DMS 273 treated with DMSO at 0.1 percent for 48 hours (cell line): ENCODE results near the gene CCDC92B.
"Not testable (repeated sequence)": the region's sequence is repeated elsewhere in the genome, so short reads cannot be mapped to it uniquely, and the experiment has no call there.

Experiments
- DNase-seq: peaks from one replicate; lab custom pipeline; 2025; lab: John Stamatoyannopoulos, UW

CCDC92B gene

GRCh38 chr17:2689411-2690164, 59.9 kb downstream of the CCDC92B start:
- DNase-seq = no peak

GRCh38 chr17:2688351-2689342, 60.8 kb downstream of the CCDC92B start:
- DNase-seq = no peak

DNA sequence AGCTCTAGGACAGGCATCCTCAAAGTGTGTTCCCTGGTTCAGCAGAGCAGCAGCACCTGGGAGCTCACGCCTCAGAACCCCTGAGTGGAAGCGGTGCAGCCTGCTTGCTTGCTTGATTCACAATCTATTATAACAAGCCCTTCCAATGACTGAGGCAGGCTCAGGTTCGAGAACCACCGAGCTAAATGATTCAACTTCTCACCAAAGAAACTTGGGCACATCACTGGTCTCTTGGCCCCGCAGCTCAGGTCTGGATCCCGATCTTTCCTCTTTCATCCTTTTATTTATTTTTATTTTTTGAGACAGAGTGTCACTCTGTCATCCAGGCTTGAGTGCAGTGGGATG, 62.4 kb downstream of the CCDC92B start:
- DNase-seq = no peak

- DNase-seq = no peak
Observed at GRCh38 chr17:2685696-2686095, 63.8 kb downstream of the CCDC92B start.

GRCh38 chr17:2684549-2684948, 64.9 kb downstream of the CCDC92B start:
- DNase-seq = no peak

DNA sequence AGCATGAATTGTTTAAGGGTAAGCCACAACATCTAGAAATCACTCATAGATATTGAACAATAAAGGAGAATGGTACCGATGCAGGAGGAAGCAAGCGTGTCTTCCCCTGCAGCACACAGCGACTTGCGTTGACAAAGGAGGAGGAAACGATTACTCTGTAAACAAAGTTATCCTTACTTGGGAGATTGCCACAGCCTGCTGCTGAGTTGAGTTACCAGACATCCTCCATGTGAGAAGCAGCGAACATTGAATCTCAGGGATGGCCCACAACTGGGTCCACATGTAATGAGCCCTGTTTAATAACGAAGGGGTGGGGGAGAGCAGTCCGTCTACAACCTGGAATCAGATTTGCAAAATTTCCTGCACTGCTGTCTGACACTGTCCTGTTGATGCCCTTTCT, 65.5 kb downstream of the CCDC92B start:
- DNase-seq = no peak

DNA sequence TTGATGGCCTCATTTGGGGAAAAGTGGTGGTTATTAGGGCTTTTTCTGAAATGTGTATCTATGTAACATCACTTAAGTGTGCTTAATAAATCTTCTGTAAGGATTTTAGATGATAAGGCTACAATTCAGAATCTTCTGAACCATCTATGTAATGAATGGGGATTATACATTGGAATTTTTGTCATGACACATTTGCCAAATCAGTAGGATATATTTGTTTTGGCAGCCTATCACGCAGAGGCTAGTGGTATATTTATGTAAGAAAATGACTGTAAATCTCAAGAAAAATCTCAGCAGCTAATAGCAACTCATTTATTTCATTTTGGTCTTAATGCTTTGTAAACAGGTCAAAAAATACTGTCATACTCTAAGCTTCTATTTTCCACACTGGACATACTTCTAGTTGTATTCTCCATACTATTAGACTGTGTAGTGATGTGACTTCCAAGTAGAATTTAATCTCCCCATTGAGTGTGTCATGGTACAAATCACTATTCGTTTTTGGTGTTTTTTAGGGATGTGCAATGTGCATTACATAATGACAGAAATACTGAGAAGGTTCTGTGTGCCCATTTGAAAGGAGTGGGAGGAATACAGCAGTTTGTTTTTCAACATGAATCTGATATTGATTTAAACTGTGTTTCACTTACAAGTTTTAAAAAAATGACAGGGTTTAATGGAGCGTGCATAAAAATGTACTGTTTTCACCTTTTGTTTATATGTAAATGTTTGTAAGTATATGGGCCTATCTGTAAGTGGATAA, 67.1 kb downstream of the CCDC92B start:
- DNase-seq = no peak

DNA sequence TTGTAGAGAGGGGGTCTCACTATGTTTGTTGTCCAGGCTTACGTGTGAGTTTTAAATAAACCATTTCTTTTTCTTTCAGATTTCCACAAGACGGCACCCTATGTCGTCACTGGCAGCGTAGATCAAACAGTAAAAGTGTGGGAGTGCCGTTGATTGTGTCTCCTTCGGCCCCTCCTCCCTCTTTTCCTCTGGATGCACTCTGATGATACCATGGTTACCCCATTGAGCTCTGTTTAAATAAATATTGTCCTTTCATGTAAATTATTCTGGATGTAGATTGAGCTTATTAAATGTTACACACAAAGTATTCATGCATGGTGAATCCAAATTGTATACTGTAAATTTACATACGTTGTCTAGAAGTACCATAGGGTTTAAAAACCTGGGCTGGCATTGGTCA, 67.8 kb downstream of the CCDC92B start:
- DNase-seq = no peak

DNA sequence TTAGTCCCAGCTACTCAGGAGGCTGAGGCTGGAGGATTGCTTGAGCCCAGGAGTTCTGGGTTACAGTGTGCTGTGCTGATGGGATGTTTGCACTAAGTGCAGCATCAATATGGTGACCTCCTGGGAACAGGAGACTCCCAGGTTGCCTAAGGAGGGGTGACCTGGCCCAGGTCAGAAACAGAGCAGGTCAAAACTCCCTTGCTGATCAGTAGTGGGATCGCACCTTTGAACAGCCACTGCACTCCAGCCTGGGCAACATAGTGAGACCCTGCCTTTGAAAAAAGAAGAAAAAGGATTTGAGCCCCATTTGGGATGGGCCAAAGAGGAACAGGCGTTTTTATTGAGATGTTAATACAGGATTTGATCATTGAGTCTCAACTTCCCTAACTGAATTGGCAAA, 68.5 kb downstream of the CCDC92B start:
- DNase-seq = no peak

DNA sequence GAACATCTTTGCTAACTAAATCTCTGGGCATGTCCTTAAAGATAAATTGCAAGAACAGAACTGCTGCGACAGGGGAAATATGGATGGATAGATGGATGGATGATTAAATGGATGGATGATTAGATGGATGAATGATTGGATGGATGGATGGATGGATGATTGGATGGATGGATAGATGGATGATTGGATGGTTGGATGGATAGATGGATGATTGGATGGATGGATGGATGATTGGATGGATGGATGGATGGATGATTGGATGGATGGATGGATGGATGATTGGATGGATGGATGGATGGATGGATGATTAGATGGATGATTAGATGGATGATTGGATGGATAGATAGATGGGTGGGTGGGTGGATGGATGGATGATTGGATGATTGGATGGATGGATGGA, 70.2 kb downstream of the CCDC92B start:
- DNase-seq = not testable (repeated sequence)
